ENCODE measurements around the gene COA1.

Gene COA1

GRCh38 chr7:43647339-43647672 lies 82.0 kb downstream of the COA1 start:
- Histone ChIP-seq H3K27me3 (ENCODE audit: control insufficient read depth, insufficient read depth, low read length) (no peaks in the 10 kb centered on the region), H3K4me2 (ENCODE audit: low read length) (no peak overlapping the region), H3K27ac (peak overlapping the region; percentile 12), H3K79me2 (peaks cover 2% of the 10 kb centered on the region), H3K4me1 (no peaks in the 10 kb centered on the region), H3K9me3 (ENCODE audit: control insufficient read depth, low read length) (no peaks in the 10 kb centered on the region), H2AFZ (no peak overlapping the region), H3K36me3 (ENCODE audit: control insufficient read depth, insufficient read depth, low read length) (no peaks in the 10 kb centered on the region), H3K4me3 (ENCODE audit: low read depth, low read length) (no peak overlapping the region), H3K9ac (no peak overlapping the region)
- TF ChIP-seq CTCF (IDR thresholded peaks at IDR 0.05): no peak

- Histone ChIP-seq H3K9ac (no peak overlapping the region), H2AFZ (no peak overlapping the region), H3K79me2 (peaks cover 1% of the 10 kb centered on the region), H3K27ac (peak overlapping the region; percentile 12), H3K4me1 (no peaks in the 10 kb centered on the region), H3K9me3 (ENCODE audit: control insufficient read depth, low read length) (no peaks in the 10 kb centered on the region), H3K36me3 (ENCODE audit: control insufficient read depth, insufficient read depth, low read length) (no peaks in the 10 kb centered on the region), H3K27me3 (ENCODE audit: control insufficient read depth, insufficient read depth, low read length) (no peaks in the 10 kb centered on the region), H3K4me2 (ENCODE audit: low read length) (no peak overlapping the region), H3K4me3 (ENCODE audit: low read depth, low read length) (no peak overlapping the region)
- TF ChIP-seq CTCF (IDR thresholded peaks at IDR 0.05): no peak
These were observed 82.6 kb downstream of the COA1 start for GRCh38 chr7:43646603-43647338.

GRCh38 chr7:43645699-43646226 lies 83.6 kb downstream of the COA1 start:
- TF ChIP-seq CTCF (IDR thresholded peaks at IDR 0.05): no peak
- Histone ChIP-seq H3K79me2 (no peaks in the 10 kb centered on the region), H3K9ac (no peak overlapping the region), H3K36me3 (ENCODE audit: control insufficient read depth, insufficient read depth, low read length) (no peaks in the 10 kb centered on the region), H3K9me3 (ENCODE audit: control insufficient read depth, low read length) (no peaks in the 10 kb centered on the region), H3K4me3 (ENCODE audit: low read depth, low read length) (no peak overlapping the region), H2AFZ (no peak overlapping the region), H3K27me3 (ENCODE audit: control insufficient read depth, insufficient read depth, low read length) (no peaks in the 10 kb centered on the region), H3K4me2 (ENCODE audit: low read length) (no peak overlapping the region), H3K4me1 (no peaks in the 10 kb centered on the region), H3K27ac (no peak overlapping the region)

- H3K27me3 ChIP-seq (ENCODE audit: control insufficient read depth, insufficient read depth, low read length): no peaks in the 10 kb centered on the region
- H3K4me1 ChIP-seq: no peaks in the 10 kb centered on the region
- H3K27ac ChIP-seq: no peak overlapping the region
- no peak overlapping the region for H3K4me3 ChIP-seq (ENCODE audit: low read depth, low read length)
- no peak overlapping the region for H2AFZ ChIP-seq
- H3K36me3 ChIP-seq (ENCODE audit: control insufficient read depth, insufficient read depth, low read length): no peaks in the 10 kb centered on the region
- H3K4me2 ChIP-seq (ENCODE audit: low read length): no peak overlapping the region
- H3K79me2 ChIP-seq: no peaks in the 10 kb centered on the region
- no peaks in the 10 kb centered on the region for H3K9me3 ChIP-seq (ENCODE audit: control insufficient read depth, low read length)
- TF ChIP-seq CTCF (IDR thresholded peaks at IDR 0.05): no peak
- H3K9ac ChIP-seq: no peak overlapping the region
These were observed 85.5 kb downstream of the COA1 start for GRCh38 chr7:43643846-43644245.

Data from parathyroid adenoma (tissue), 2 donors.